HepG2 (cell line): ENCODE measurements around the gene TBC1D14. TPM values are rescaled to one million over a fixed set of nuclear protein-coding genes. Genes with fewer than 3 reads are reported as not detected.

Experiments used
- ATAC-seq: fragments of 200-7000 bp; cut with Tn5 transposase; 3 replicates; pipeline ENCODE4 v1.9.1; 2020; ENCODE audit warnings: mild to moderate bottlenecking, moderate library complexity
- BruUV-seq: library from RNA; stranded (reverse); fragments of 400-500 nt; replicated peaks from 2 replicates; lab custom pipeline; 2021; lab: Mats Ljungman, UMichigan
- CTCF ChIA-PET: fragments of 300-600 bp; formaldehyde crosslinking; extraction: SDS; loops from one replicate; lab custom pipeline; 2021; ENCODE audit warnings: low total read pairs, inconsistent platforms, low intra/inter-chr PET ratio; lab: Yijun Ruan, JAX
- POLR2A ChIA-PET: fragments of 350-600 bp; sonication (Branson Sonifier 250); formaldehyde crosslinking; loops from one replicate; lab custom pipeline; 2020; ENCODE audit warnings: antibody characterized with exemption, inconsistent platforms; lab: Yijun Ruan, JAX
- DNase-seq: peaks from one replicate; pipeline ENCODE4 v3.0.0-alpha.2; 2015; ENCODE audit warnings: low spot score
- FAIRE-seq: peaks from 3 replicates; lab custom pipeline; 2011; peaks lifted over from hg19 to GRCh38; lab: Jason Lieb, UNC
- H2AFZ ChIP-seq: one replicate; pipeline ENCODE4 v1.6.1; 2011; ENCODE audit warnings: low read length, inconsistent platforms
- H3K27ac ChIP-seq: fragments of 300-600 bp; 3 replicates; pipeline ENCODE4 v1.8.0; 2011; ENCODE audit warnings: mixed run types, mild to moderate bottlenecking, mixed read lengths, low read length, inconsistent platforms; ENCODE audit not compliant: insufficient read depth; ENCODE audit errors: extremely low read length
- H3K27me3 ChIP-seq, 2 experiments: fragments of 200-600 bp in 1 of 2; 2 replicates in 1 of 2; 3 replicates in 1 of 2; pipeline versions ENCODE4 v1.6.0 to v1.8.0; 2011; ENCODE audit warnings: low read length in 2 of 2, mild to moderate bottlenecking in 2 of 2, moderate library complexity in 2 of 2, inconsistent platforms in 1 of 2; ENCODE audit not compliant: insufficient read depth in 2 of 2, control insufficient read depth in 1 of 2
- H3K36me3 ChIP-seq, 2 experiments: fragments of 200-600 bp in 1 of 2; replicated peaks in 1 of 2; 2 replicates in 1 of 2; 3 replicates in 1 of 2; pipeline versions ENCODE4 v1.5.1 to v1.8.0; 2011; ENCODE audit warnings: low read length in 2 of 2, inconsistent platforms in 1 of 2; ENCODE audit not compliant: insufficient read depth in 2 of 2, control insufficient read depth in 1 of 2
- H3K4me1 ChIP-seq: 2 replicates; pipeline ENCODE4 v1.5.1; 2012; ENCODE audit warnings: low read length, inconsistent platforms; ENCODE audit not compliant: insufficient read depth
- H3K4me2 ChIP-seq: 2 replicates; pipeline ENCODE4 v1.6.0; 2011; ENCODE audit warnings: low read depth, low read length, inconsistent platforms
- H3K4me3 ChIP-seq, 3 experiments: fragments of 200-600 bp in 1 of 3; sonication (generic), shearing (Covaris generic) in 1 of 3; replicated peaks in 1 of 3; 2 replicates each; pipeline ENCODE4 v1.5.1; 2011 to 2016; ENCODE audit warnings: low read length in 3 of 3, inconsistent platforms in 2 of 3, low read depth in 2 of 3, mild to moderate bottlenecking in 2 of 3, control low read depth in 1 of 3, mixed read lengths in 1 of 3; ENCODE audit not compliant: insufficient read depth in 1 of 3
- H3K79me2 ChIP-seq: one replicate; pipeline ENCODE4 v1.6.1; 2011; ENCODE audit warnings: low read length, inconsistent platforms; ENCODE audit not compliant: insufficient read depth
- H3K9ac ChIP-seq: 2 replicates; pipeline ENCODE4 v1.6.0; 2011; ENCODE audit warnings: mild to moderate bottlenecking, low read depth, low read length, inconsistent platforms; ENCODE audit not compliant: insufficient read depth
- H3K9me3 ChIP-seq: 2 replicates; pipeline ENCODE4 v1.5.1; 2012; ENCODE audit warnings: mild to moderate bottlenecking, low read length
- H4K20me1 ChIP-seq: 2 replicates; pipeline ENCODE4 v1.6.0; 2011; ENCODE audit warnings: inconsistent platforms, mild to moderate bottlenecking, low read length, moderate library complexity; ENCODE audit not compliant: insufficient read depth
- CHD2 ChIP-seq: IDR thresholded peaks from 2 replicates; pipeline ENCODE4 v1.6.1; 2011; ENCODE audit warnings: low read depth, low read length, improper control_type of control experiment
- ELF3 ChIP-seq: IDR thresholded peaks from 2 replicates; pipeline ENCODE4 v1.6.1; 2016; ENCODE audit warnings: missing genetic modification reagents, missing compliant biosample characterization
- MTF1 ChIP-seq: sonication (generic); formaldehyde crosslinking; IDR thresholded peaks from 2 replicates; pipeline ENCODE4 v1.5.0; 2020; ENCODE audit warnings: missing genetic modification reagents
- SP5 ChIP-seq: IDR thresholded peaks from 2 replicates; pipeline ENCODE4 v1.6.1; 2016; ENCODE audit warnings: low read depth, borderline replicate concordance
- SRSF9 ChIP-seq: fragments of 200-400 bp; formaldehyde crosslinking; IDR thresholded peaks from 2 replicates; pipeline ENCODE4 v1.6.1; 2018; ENCODE audit warnings: borderline replicate concordance, mild to moderate bottlenecking, low read depth, low read length; ENCODE audit not compliant: insufficient read depth, poor library complexity, severe bottlenecking
- ZNF546 ChIP-seq: sonication (generic); formaldehyde crosslinking; conservative IDR thresholded peaks from 2 replicates; pipeline ENCODE4 v1.8.1; 2023; ENCODE audit warnings: mild to moderate bottlenecking, missing genetic modification reagents
- ZNF687 ChIP-seq: sonication (generic); formaldehyde crosslinking; IDR thresholded peaks from 2 replicates; pipeline ENCODE4 v1.5.1; 2020; ENCODE audit warnings: mild to moderate bottlenecking, missing genetic modification reagents, moderate library complexity
- ZNF703 ChIP-seq: sonication (generic); formaldehyde crosslinking; IDR thresholded peaks from 2 replicates; pipeline ENCODE4 v1.5.1; 2020; ENCODE audit warnings: missing genetic modification reagents, mild to moderate bottlenecking, moderate library complexity, borderline replicate concordance
- ZNF713 ChIP-seq: sonication (generic); formaldehyde crosslinking; IDR thresholded peaks from 2 replicates; pipeline ENCODE4 v1.4.0; 2020; ENCODE audit warnings: mild to moderate bottlenecking, missing genetic modification reagents
- ZNF746 ChIP-seq: sonication (generic); formaldehyde crosslinking; IDR thresholded peaks from 2 replicates; pipeline ENCODE4 v1.8.0; 2022; ENCODE audit warnings: mild to moderate bottlenecking, missing genetic modification reagents
- WGBS: methylation state at CpG from one replicate; pipeline ENCODE4 v1.1.6; 2017; ENCODE audit warnings: low lambda C conversion rate; 5-methylcytosine and 5-hydroxymethylcytosine counted together
- in situ Hi-C: cut with HindIII; loops from 2 replicates; pipeline ENCODE4 v1.10.0; 2017; ENCODE audit warnings: low pct_unique_long_range_greater_than_20kb; ENCODE audit not compliant: extremely low pct_ligation_motif_present
- intact Hi-C: fragments of 100-400 bp; cut with micrococcal nuclease; formaldehyde crosslinking; loops from one replicate; pipeline ENCODE4 v1.10.0; 2022; ENCODE audit not compliant: unreplicated experiment
- polyA plus RNA-seq, 8 experiments: library from polyadenylated mRNA; depleted of rRNA in 3 of 8; stranded (reverse) in 7 of 8; unstranded in 1 of 8; fragments of >200 nt; fragmentation: Illumina TruSeq in 4 of 8; extraction: Trizol in 4 of 8; gene quantifications; 2 replicates each; pipeline versions ENCODE4 v1.2.1 to v1.2.3, GENCODE V29; 2011 to 2016; ENCODE audit warnings: low read depth in 4 of 8, missing spikeins in 1 of 8, mixed read lengths in 1 of 8; ENCODE audit not compliant: insufficient read depth in 1 of 8
- total RNA-seq, 5 experiments: library from RNA; depleted of rRNA; stranded (reverse); fragments of >200 nt; fragmentation: Illumina TruSeq; extraction: Trizol; gene quantifications; 2 replicates each; pipeline ENCODE4 v1.2.3, GENCODE V29; 2016; ENCODE audit warnings: low read depth in 1 of 5
- TF ChIP-seq, protein P1 (sequence below): sonication (generic); formaldehyde crosslinking; IDR thresholded peaks from 2 replicates; pipeline ENCODE4 v1.5.0; 2020; ENCODE audit warnings: missing genetic modification reagents

The TBC1D14 gene
- total and polyA plus RNA-seq, 2 of the 13 experiments (the other 11 are each of a cell fraction or from before 2014, with no cell fraction given) = 29.5 to 46.5 TPM

- Histone ChIP-seq H3K36me3 (peaks cover 22 to 77% of the 10 kb centered on the region in 2 experiments), H3K27ac (no peak overlapping the region), H4K20me1 (peaks cover 3% of the 10 kb centered on the region; the same call in 1 of the 2 replicates), H3K4me1 (no peaks in the 10 kb centered on the region), H3K4me3 (no peak overlapping the region), H3K9me3 (no peaks in the 10 kb centered on the region), H3K27me3 (no peaks in the 10 kb centered on the region), H3K4me2 (no peak overlapping the region), H2AFZ (no peak overlapping the region), H3K9ac (no peak overlapping the region), H3K79me2 (no peaks in the 10 kb centered on the region)
- BruUV-seq = no TSS peak
- TF ChIP-seq ZNF746 (CRISPR knock-in tag) = no peak
- TF ChIP-seq SRSF9 = no peak
- no peak for TF ChIP-seq MTF1 (CRISPR knock-in tag)
- TF ChIP-seq ZNF546 = no peak
- intact Hi-C loops = no loop called here
- in situ Hi-C loops = loop anchor here (5.0 kb wide), 1 partner anchor 153 kb away; no protein-coding TSS in a partner anchor
- ATAC-seq (no peak), DNase-seq (no peak), FAIRE-seq (no peak)
- POLR2A ChIA-PET = interaction anchor here (2.9 kb wide), 1 partner anchor 18 kb away, joined by 13 read pairs; no protein-coding TSS in a partner anchor
- WGBS = 95% methylated on average over 4 of the region's 4 CpGs
- CTCF ChIA-PET = no interaction called here
Measured at GRCh38 chr4:6875431-6875831, 34.2 kb upstream of the TBC1D14 start.

DNA sequence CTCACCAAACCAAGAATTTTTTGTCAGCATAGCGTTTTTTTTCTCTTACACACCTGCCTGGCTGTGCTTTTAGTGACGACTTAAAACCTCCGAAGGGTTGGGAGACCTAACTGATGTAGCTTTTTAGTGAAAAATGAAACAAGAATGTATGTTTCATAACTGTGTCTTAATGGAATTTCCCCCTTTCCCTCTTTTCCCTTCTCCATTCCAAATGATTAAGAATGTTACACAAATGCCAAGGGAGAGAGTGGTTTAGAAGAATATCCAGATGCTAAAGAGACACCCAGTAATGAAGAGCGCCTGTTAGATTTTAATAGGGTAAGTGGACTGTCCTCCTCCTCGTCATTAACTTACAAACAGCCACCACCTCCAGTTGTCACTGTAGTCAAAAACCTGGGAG is 33.2 kb upstream of the TBC1D14 start:
- H3K4me2 ChIP-seq = no peak overlapping the region
- FAIRE-seq (no peak), ATAC-seq (no peak), DNase-seq (no peak)
- H3K27ac ChIP-seq = no peak overlapping the region
- H3K27me3 ChIP-seq = no peaks in the 10 kb centered on the region
- no peaks in the 10 kb centered on the region for H3K79me2 ChIP-seq
- no peaks in the 10 kb centered on the region for H3K9me3 ChIP-seq
- in situ Hi-C loops = loop anchor here (5.0 kb wide), 1 partner anchor 154 kb away; no protein-coding TSS in a partner anchor
- H2AFZ ChIP-seq = no peak overlapping the region
- WGBS = 95% methylated on average over 5 of the region's 5 CpGs
- POLR2A ChIA-PET = no interaction called here
- H3K4me3 ChIP-seq = no peak overlapping the region
- no peak overlapping the region for H3K9ac ChIP-seq
- TF ChIP-seq ZNF703 (CRISPR knock-in tag) (no peak), ELF3 (CRISPR knock-in tag) (no peak), CHD2 (no peak), SP5 (CRISPR knock-in tag) (no peak), ZNF713 (CRISPR knock-in tag) (no peak), ZNF687 (CRISPR knock-in tag) (no peak)
- TF ChIP-seq, protein P1, sequence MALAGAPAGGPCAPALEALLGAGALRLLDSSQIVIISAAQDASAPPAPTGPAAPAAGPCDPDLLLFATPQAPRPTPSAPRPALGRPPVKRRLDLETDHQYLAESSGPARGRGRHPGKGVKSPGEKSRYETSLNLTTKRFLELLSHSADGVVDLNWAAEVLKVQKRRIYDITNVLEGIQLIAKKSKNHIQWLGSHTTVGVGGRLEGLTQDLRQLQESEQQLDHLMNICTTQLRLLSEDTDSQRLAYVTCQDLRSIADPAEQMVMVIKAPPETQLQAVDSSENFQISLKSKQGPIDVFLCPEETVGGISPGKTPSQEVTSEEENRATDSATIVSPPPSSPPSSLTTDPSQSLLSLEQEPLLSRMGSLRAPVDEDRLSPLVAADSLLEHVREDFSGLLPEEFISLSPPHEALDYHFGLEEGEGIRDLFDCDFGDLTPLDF (CRISPR knock-in tag) = no peak
- H3K36me3 ChIP-seq = peaks cover 24 to 81% of the 10 kb centered on the region in 2 experiments
- no TSS peak for BruUV-seq
- intact Hi-C loops = no loop called here
- no peaks in the 10 kb centered on the region for H3K4me1 ChIP-seq
- peaks cover 3% of the 10 kb centered on the region; the same call in 1 of the 2 replicates for H4K20me1 ChIP-seq
- CTCF ChIA-PET = no interaction called here
